HEK293T (cell line): ENCODE results near the gene HOXA7.

ENCODE experiments used
- BHLHE40 ChIP-seq: fragments of 450-650 bp; IDR thresholded peaks from 2 replicates; pipeline ENCODE4 v1.6.1; 2016; ENCODE audit warnings: mild to moderate bottlenecking, moderate library complexity, borderline replicate concordance
- L3MBTL2 ChIP-seq: fragments of 450-650 bp; conservative IDR thresholded peaks from 2 replicates; pipeline ENCODE4 v1.6.1; 2016; ENCODE audit warnings: mild to moderate bottlenecking
- SUZ12 ChIP-seq: fragments of 450-650 bp; IDR thresholded peaks from 2 replicates; pipeline ENCODE4 v1.6.1; 2016; ENCODE audit warnings: mild to moderate bottlenecking

DNA sequence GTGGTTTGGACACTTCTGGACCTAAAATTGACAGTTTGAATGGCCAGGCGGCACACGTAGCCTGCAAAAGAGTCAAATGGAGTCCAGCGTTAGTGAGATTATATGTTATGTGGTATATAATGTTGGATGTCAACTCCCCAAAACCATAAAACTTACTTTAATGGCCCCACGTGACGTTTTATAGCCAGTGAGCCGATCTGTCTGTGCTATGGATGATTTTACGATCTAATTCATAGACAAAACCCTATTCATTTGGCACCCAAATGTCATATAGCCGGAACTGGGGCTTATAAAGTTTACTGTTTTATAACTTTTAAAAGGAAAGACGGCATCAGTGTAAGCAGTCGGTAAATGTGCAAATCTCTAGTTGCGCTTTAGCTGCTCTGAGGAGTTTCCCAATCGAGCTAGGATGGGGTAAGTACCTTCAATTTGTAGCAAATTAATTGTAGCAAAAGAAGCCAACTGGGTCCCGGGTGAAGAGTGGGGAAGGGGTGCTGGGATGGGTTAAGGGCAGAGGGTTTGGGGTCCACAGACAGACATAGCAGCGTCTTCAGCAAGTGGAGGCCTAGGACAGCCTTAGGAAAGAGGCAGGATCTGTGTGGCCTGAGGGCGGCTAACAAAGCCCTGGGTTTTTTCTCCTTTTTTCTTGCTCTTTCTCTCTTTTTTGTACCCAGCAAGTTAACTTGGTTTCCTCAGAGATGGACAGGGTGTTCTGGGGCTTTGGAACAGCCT lies 16.2 kb downstream of the HOXA7 start:
- peak; percentile 48; the same call in 1 of the 2 replicates for TF ChIP-seq BHLHE40
- TF ChIP-seq L3MBTL2, result peak; percentile 41
- no peak for TF ChIP-seq SUZ12
